K562 (cell line): ENCODE measurements around the gene PRKAR2B. TPM values are rescaled to one million over a fixed set of nuclear protein-coding genes. Genes with fewer than 3 reads are reported as not detected.

Source experiments
- CBFA2T2 ChIP-seq: fragments of 450-650 bp; conservative IDR thresholded peaks from 2 replicates; pipeline ENCODE4 v1.6.1; 2017; ENCODE audit warnings: mild to moderate bottlenecking
- GABPB1 ChIP-seq: sonication (generic); formaldehyde crosslinking; IDR thresholded peaks from 2 replicates; pipeline ENCODE4 v1.8.0; 2022; ENCODE audit warnings: mild to moderate bottlenecking, missing genetic modification reagents
- HCFC1 ChIP-seq: IDR thresholded peaks from 2 replicates; pipeline ENCODE4 v1.6.1; 2012; ENCODE audit warnings: low read depth, low read length, improper control_type of control experiment
- HNRNPUL1 ChIP-seq: fragments of 200-400 bp; formaldehyde crosslinking; IDR thresholded peaks from 2 replicates; pipeline ENCODE4 v1.6.1; 2017; ENCODE audit warnings: low read length
- IRF2 ChIP-seq: sonication (generic); formaldehyde crosslinking; IDR thresholded peaks from 2 replicates; pipeline ENCODE4 v1.8.1; 2022; ENCODE audit warnings: mild to moderate bottlenecking, missing genetic modification reagents
- KAT8 ChIP-seq: fragments of 450-650 bp; IDR thresholded peaks from 2 replicates; pipeline ENCODE4 v1.6.1; 2016; ENCODE audit warnings: low read depth, mild to moderate bottlenecking
- MAFG ChIP-seq: fragments of 450-650 bp; conservative IDR thresholded peaks from 2 replicates; pipeline ENCODE4 v1.6.1; 2016; ENCODE audit warnings: missing genetic modification characterization, missing compliant biosample characterization
- MAZ ChIP-seq, 2 experiments: fragments of 450-650 bp in 1 of 2; sonication (generic) in 1 of 2; formaldehyde crosslinking; IDR thresholded peaks in 1 of 2; conservative IDR thresholded peaks in 1 of 2; 2 replicates each; pipeline versions ENCODE4 v1.4.0 to v1.5.0; 2020; ENCODE audit warnings: mild to moderate bottlenecking in 1 of 2, missing genetic modification reagents in 1 of 2
- MEF2A ChIP-seq: IDR thresholded peaks from 2 replicates; pipeline ENCODE4 v1.6.1; 2011; ENCODE audit warnings: low read depth, mild to moderate bottlenecking, low read length, moderate library complexity; ENCODE audit not compliant: control insufficient read depth
- NBN ChIP-seq: fragments of 450-650 bp; IDR thresholded peaks from 2 replicates; pipeline ENCODE4 v1.6.1; 2016; ENCODE audit warnings: low read depth, mild to moderate bottlenecking
- NFIX ChIP-seq: fragments of 250-450 bp; sonication (Bioruptor Pico); IDR thresholded peaks from 2 replicates; pipeline ENCODE4 v1.4.0; 2020; ENCODE audit warnings: low read depth, mild to moderate bottlenecking, moderate library complexity
- PML ChIP-seq: IDR thresholded peaks from 2 replicates; pipeline ENCODE4 v1.6.1; 2012; ENCODE audit warnings: low read length, inconsistent platforms
- SNIP1 ChIP-seq: fragments of 450-650 bp; IDR thresholded peaks from 2 replicates; pipeline ENCODE4 v1.7.1; 2017; ENCODE audit warnings: low read depth, mild to moderate bottlenecking
- SNRNP70 ChIP-seq: fragments of 200-400 bp; formaldehyde crosslinking; optimal IDR thresholded peaks from 2 replicates; pipeline ENCODE3; 2017; ENCODE audit warnings: low read depth, low read length
- TAF7 ChIP-seq: fragments of 450-650 bp; IDR thresholded peaks from 2 replicates; pipeline ENCODE4 v1.6.1; 2016; ENCODE audit warnings: missing genetic modification characterization, missing compliant biosample characterization
- TEAD1 ChIP-seq, 2 experiments: fragments of 450-650 bp in 1 of 2; sonication (generic) in 1 of 2; formaldehyde crosslinking; IDR thresholded peaks; 2 replicates each; pipeline versions ENCODE4 v1.4.0 to v1.8.0; 2020 to 2022; ENCODE audit warnings: mild to moderate bottlenecking in 2 of 2, missing genetic modification reagents in 1 of 2
- ZKSCAN1 ChIP-seq: fragments of 150-350 bp; IDR thresholded peaks from 2 replicates; pipeline ENCODE4 v1.6.1; 2016; ENCODE audit warnings: low read depth, low read length
- ZNF444 ChIP-seq: fragments of 250-450 bp; sonication (Bioruptor Pico); IDR thresholded peaks from 2 replicates; pipeline ENCODE4 v1.4.0; 2020; ENCODE audit warnings: mild to moderate bottlenecking, moderate library complexity
- ZNF695 ChIP-seq: fragments of 450-650 bp; formaldehyde crosslinking; IDR thresholded peaks from 2 replicates; pipeline ENCODE4 v1.4.0; 2020; ENCODE audit warnings: mild to moderate bottlenecking, moderate library complexity
- ZNF76 ChIP-seq: fragments of 250-450 bp; sonication (Bioruptor Pico); IDR thresholded peaks from 2 replicates; pipeline ENCODE4 v1.4.0; 2020; ENCODE audit warnings: mild to moderate bottlenecking, moderate library complexity, borderline replicate concordance
- ZSCAN29 ChIP-seq: fragments of 450-650 bp; IDR thresholded peaks from 2 replicates; pipeline ENCODE4 v1.6.1; 2017
- polyA plus RNA-seq, 8 experiments: library from polyadenylated mRNA; depleted of rRNA in 4 of 8; stranded (reverse) in 5 of 8; unstranded in 3 of 8; fragments of >200 nt; fragmentation: Nextera tagmentation in 2 of 8; fragmentation: Illumina TruSeq in 1 of 8; extraction: Ambion mirVana in 2 of 8; extraction: Trizol in 1 of 8; gene quantifications; 2 replicates each; pipeline versions ENCODE4 v1.2.1 to v1.2.3, GENCODE V29; 2011 to 2014; ENCODE audit warnings: inconsistent platforms in 1 of 8, missing spikeins in 1 of 8
- total RNA-seq, 7 experiments: library from RNA; depleted of rRNA in 6 of 7; stranded (reverse); fragments of >200 nt in 6 of 7; fragmentation: Illumina TruSeq in 2 of 7; extraction: Trizol in 2 of 7; gene quantifications; 2 replicates each; pipeline versions ENCODE4 v1.2.1 to v1.2.3, GENCODE V29; 2011 to 2021; ENCODE audit warnings: low replicate concordance in 1 of 7
- TF ChIP-seq, protein P1 (sequence below): fragments of 250-450 bp; sonication (Bioruptor Pico); IDR thresholded peaks from 2 replicates; pipeline ENCODE4 v1.8.0; 2022; ENCODE audit warnings: moderate library complexity, mild to moderate bottlenecking, inconsistent platforms
- TF ChIP-seq, protein P2 (sequence below): fragments of 250-450 bp; sonication (Bioruptor Pico); IDR thresholded peaks from 2 replicates; pipeline ENCODE4 v1.5.0; 2022; ENCODE audit warnings: mild to moderate bottlenecking
- TF ChIP-seq, protein P3 (sequence below), 2 experiments: fragments of 450-650 bp; conservative IDR thresholded peaks; 2 replicates each; pipeline ENCODE4 v1.6.1; 2017; ENCODE audit warnings: mild to moderate bottlenecking in 2 of 2, moderate library complexity in 2 of 2
- TF ChIP-seq, protein P4 (sequence below): sonication (generic); formaldehyde crosslinking; IDR thresholded peaks from 2 replicates; pipeline ENCODE4 v1.8.1; 2023; ENCODE audit warnings: mild to moderate bottlenecking, missing genetic modification reagents

The PRKAR2B gene
- total and polyA plus RNA-seq, 9 of the 15 experiments (the other 6 are each of a cell fraction or from before 2014, with no cell fraction given), result 59.0 to 173 (median 129) TPM

DNA sequence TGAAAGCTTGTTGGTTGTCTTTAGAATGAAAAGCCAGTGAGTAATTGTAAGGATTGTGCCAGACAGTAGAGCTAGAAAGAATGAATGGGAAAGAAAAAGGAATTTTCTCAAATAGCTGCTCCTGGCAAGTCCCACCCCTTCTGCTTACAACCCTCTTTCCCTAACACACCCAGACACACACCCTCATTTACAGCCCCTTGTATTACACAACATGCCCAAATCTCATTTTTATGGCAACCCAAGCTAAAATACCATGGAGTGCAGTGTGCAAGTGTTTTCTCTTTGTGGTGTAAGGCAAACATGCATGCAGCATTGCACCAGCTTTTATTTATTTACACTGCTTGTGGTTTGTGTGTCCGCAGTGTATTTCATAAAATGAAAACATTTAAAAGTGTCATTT, 1.5 kb downstream of the PRKAR2B start (continued):
- TF ChIP-seq SNIP1, result no peak
- TF ChIP-seq, protein P1, sequence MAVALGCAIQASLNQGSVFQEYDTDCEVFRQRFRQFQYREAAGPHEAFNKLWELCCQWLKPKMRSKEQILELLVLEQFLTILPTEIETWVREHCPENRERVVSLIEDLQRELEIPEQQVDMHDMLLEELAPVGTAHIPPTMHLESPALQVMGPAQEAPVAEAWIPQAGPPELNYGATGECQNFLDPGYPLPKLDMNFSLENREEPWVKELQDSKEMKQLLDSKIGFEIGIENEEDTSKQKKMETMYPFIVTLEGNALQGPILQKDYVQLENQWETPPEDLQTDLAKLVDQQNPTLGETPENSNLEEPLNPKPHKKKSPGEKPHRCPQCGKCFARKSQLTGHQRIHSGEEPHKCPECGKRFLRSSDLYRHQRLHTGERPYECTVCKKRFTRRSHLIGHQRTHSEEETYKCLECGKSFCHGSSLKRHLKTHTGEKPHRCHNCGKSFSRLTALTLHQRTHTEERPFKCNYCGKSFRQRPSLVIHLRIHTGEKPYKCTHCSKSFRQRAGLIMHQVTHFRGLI (CRISPR knock-in tag), result no peak
- TF ChIP-seq TAF7 (tag), result no peak
- TF ChIP-seq, protein P2, sequence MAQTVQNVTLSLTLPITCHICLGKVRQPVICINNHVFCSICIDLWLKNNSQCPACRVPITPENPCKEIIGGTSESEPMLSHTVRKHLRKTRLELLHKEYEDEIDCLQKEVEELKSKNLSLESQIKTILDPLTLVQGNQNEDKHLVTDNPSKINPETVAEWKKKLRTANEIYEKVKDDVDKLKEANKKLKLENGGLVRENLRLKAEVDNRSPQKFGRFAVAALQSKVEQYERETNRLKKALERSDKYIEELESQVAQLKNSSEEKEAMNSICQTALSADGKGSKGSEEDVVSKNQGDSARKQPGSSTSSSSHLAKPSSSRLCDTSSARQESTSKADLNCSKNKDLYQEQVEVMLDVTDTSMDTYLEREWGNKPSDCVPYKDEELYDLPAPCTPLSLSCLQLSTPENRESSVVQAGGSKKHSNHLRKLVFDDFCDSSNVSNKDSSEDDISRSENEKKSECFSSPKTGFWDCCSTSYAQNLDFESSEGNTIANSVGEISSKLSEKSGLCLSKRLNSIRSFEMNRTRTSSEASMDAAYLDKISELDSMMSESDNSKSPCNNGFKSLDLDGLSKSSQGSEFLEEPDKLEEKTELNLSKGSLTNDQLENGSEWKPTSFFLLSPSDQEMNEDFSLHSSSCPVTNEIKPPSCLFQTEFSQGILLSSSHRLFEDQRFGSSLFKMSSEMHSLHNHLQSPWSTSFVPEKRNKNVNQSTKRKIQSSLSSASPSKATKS (CRISPR knock-in tag), result no peak
- TF ChIP-seq NBN, result 0 out of 2 replicates have a peak, but pooled peaks have one; percentile 18
- no peak for TF ChIP-seq KAT8
- TF ChIP-seq TEAD1 (CRISPR knock-in tag; IDR thresholded peaks at IDR 0.05), result peak in 1 of 2 experiments; percentile 6; a peak in 1 of 4 replicates
- TF ChIP-seq HNRNPUL1, result no peak
- no peak for TF ChIP-seq ZSCAN29
- TF ChIP-seq NFIX (CRISPR knock-in tag), result no peak
- TF ChIP-seq ZKSCAN1, result no peak
- no peak for TF ChIP-seq ZNF444 (CRISPR knock-in tag)
- TF ChIP-seq, protein P3, sequence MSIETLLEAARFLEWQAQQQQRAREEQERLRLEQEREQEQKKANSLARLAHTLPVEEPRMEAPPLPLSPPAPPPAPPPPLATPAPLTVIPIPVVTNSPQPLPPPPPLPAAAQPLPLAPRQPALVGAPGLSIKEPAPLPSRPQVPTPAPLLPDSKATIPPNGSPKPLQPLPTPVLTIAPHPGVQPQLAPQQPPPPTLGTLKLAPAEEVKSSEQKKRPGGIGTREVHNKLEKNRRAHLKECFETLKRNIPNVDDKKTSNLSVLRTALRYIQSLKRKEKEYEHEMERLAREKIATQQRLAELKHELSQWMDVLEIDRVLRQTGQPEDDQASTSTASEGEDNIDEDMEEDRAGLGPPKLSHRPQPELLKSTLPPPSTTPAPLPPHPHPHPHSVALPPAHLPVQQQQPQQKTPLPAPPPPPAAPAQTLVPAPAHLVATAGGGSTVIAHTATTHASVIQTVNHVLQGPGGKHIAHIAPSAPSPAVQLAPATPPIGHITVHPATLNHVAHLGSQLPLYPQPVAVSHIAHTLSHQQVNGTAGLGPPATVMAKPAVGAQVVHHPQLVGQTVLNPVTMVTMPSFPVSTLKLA (conservative IDR thresholded peaks at IDR 0.05), result peak; percentile 23 to 63; a peak in 3 of 4 replicates
- TF ChIP-seq HCFC1, result no peak
- TF ChIP-seq ZNF76 (CRISPR knock-in tag), result no peak
- TF ChIP-seq CBFA2T2, result no peak
- TF ChIP-seq, protein P4, sequence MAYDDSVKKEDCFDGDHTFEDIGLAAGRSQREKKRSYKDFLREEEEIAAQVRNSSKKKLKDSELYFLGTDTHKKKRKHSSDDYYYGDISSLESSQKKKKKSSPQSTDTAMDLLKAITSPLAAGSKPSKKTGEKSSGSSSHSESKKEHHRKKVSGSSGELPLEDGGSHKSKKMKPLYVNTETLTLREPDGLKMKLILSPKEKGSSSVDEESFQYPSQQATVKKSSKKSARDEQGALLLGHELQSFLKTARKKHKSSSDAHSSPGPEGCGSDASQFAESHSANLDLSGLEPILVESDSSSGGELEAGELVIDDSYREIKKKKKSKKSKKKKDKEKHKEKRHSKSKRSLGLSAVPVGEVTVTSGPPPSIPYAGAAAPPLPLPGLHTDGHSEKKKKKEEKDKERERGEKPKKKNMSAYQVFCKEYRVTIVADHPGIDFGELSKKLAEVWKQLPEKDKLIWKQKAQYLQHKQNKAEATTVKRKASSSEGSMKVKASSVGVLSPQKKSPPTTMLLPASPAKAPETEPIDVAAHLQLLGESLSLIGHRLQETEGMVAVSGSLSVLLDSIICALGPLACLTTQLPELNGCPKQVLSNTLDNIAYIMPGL (CRISPR knock-in tag), result 0 out of 2 replicates have a peak, but pooled peaks have one; percentile 5
- TF ChIP-seq PML, result 0 out of 2 replicates have a peak, but pooled peaks have one; percentile 31
- TF ChIP-seq GABPB1 (CRISPR knock-in tag), result no peak
- no peak for TF ChIP-seq MAFG (tag)
- TF ChIP-seq SNRNP70, result no peak
- no peak for TF ChIP-seq MEF2A
- TF ChIP-seq ZNF695, result no peak
- 0 out of 4 replicates have a peak, but pooled peaks of 1 of the 2 experiments have one; percentile 13 for TF ChIP-seq MAZ (CRISPR knock-in tag; conservative IDR thresholded peaks at IDR 0.05 in 1 of 2, IDR thresholded peaks at IDR 0.05 in 1 of 2)
- TF ChIP-seq IRF2 (CRISPR knock-in tag), result no peak
